Osteocyte (in vitro differentiated cells): ENCODE measurements around the gene TMEM231. TPM values are rescaled to one million over a fixed set of nuclear protein-coding genes. Genes with fewer than 3 reads are reported as not detected.

ENCODE experiments used
- DNase-seq: peaks from one replicate; pipeline ENCODE4 v3.0.0; 2021; ENCODE audit warnings: mixed read lengths; ENCODE audit not compliant: unreplicated experiment; ENCODE audit errors: extremely low spot score
- H3K27ac Mint-ChIP-seq: one replicate; pipeline ENCODE4 v1.8.0; 2021; ENCODE audit warnings: mild to moderate bottlenecking, mixed read lengths; ENCODE audit not compliant: unreplicated experiment
- H3K27me3 Mint-ChIP-seq: one replicate; pipeline ENCODE4 v1.8.0; 2021; ENCODE audit warnings: mixed read lengths; ENCODE audit not compliant: unreplicated experiment
- H3K36me3 Mint-ChIP-seq: one replicate; pipeline ENCODE4 v1.8.0; 2021; ENCODE audit warnings: mixed read lengths; ENCODE audit not compliant: unreplicated experiment
- H3K4me1 Mint-ChIP-seq: one replicate; pipeline ENCODE4 v1.8.0; 2021; ENCODE audit warnings: mixed read lengths; ENCODE audit not compliant: unreplicated experiment
- H3K4me3 Mint-ChIP-seq: one replicate; pipeline ENCODE4 v1.8.0; 2021; ENCODE audit warnings: mild to moderate bottlenecking, moderate library complexity, mixed read lengths; ENCODE audit not compliant: unreplicated experiment
- H3K9me3 Mint-ChIP-seq: one replicate; pipeline ENCODE4 v1.8.0; 2021; ENCODE audit warnings: mixed read lengths; ENCODE audit not compliant: unreplicated experiment
- CTCF ChIP-seq: fragments of 200-600 bp; sonication (generic); IDR thresholded peaks from 2 replicates; pipeline ENCODE4 v1.5.0; 2021; ENCODE audit warnings: antibody characterized with exemption, mild to moderate bottlenecking, moderate library complexity
- total RNA-seq: library from RNA; stranded (reverse); gene quantifications from 2 replicates; pipeline ENCODE4 v1.2.1, GENCODE V29; 2021

The TMEM231 gene
- total RNA-seq, 1 donor from 2014 or later, result 8.3 TPM

- H3K27me3 Mint-ChIP-seq, result peaks cover 16% of the 10 kb centered on the region
- H3K4me1 Mint-ChIP-seq, result peaks cover 7% of the 10 kb centered on the region
- no peak for DNase-seq
- no peaks in the 10 kb centered on the region for H3K36me3 Mint-ChIP-seq
- H3K27ac Mint-ChIP-seq, result no peak overlapping the region
- H3K4me3 Mint-ChIP-seq, result no peak overlapping the region
- no peak for TF ChIP-seq CTCF
- no peaks in the 10 kb centered on the region for H3K9me3 Mint-ChIP-seq
Measured at GRCh38 chr16:75497558-75497957, 58.5 kb downstream of the TMEM231 start.

DNA sequence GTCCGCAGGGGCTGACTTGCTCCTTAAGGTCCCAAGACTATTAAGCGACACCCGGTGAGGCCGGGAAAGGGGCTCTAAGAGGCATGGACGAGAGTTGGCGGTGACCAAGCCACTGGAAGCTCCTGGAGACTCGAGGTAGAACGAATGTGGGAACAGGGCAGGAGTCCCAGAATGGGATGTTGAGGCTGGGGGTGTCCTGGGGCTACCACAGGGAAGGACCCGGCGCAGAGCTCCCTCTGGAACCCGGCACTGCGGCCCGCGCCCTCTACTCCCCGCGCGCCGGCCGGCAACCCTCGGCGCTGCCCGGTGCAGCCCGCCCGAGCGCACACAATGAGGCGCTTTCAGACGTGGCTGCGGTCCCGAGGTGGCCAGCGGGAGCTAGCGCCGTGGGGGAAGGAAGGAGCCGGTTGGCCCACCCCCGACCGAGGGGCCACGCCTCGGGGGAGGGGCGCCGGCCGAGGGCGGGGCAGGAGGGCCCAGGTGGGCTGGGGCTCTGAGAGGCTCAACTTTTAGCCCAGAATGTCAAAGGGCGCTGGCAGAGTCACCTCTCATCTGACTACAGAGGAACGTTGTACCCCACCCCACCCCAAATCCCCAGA, 60.9 kb downstream of the TMEM231 start, which contains the start of gene CHST6:
Gene CHST6, minus strand, starts transcription at position 366 of the 599 bp plus-strand sequence. CDS start 15,613 bp downstream, outside the sequence.
- H3K9me3 Mint-ChIP-seq, result no peaks in the 10 kb centered on the region
- H3K36me3 Mint-ChIP-seq, result no peaks in the 10 kb centered on the region
- H3K27me3 Mint-ChIP-seq, result peaks cover 16% of the 10 kb centered on the region
- DNase-seq, result no peak
- H3K4me1 Mint-ChIP-seq, result peaks cover 7% of the 10 kb centered on the region
- peak within 1 kb of the TSS; percentile 79 for H3K4me3 Mint-ChIP-seq
- H3K27ac Mint-ChIP-seq, result no peak within 1 kb of the TSS
- TF ChIP-seq CTCF, result no peak

DNA sequence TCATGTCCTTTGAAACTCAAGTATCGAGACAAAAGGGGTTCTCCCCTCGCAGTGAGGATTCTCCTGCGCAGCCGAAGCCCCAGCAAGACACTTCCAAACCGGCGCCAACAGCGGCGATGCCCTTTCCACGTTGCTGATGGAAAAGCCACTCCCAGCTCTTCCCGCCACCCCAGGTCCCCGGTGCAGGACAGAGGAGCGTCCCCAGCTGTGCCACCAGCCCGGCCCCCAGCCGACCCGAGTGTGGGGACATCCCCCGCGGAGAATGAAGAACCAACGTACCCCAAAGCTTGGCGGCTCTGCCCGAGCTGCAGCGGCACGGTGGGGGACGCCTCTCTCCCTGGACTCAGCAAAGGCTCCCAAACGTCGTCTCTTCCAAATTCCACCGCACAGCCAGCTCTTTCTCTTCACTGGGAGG, 61.4 kb downstream of the TMEM231 start:
- H3K27ac Mint-ChIP-seq, result no peak overlapping the region
- H3K4me3 Mint-ChIP-seq, result peak overlapping the region; percentile 79
- no peaks in the 10 kb centered on the region for H3K36me3 Mint-ChIP-seq
- TF ChIP-seq CTCF, result no peak
- H3K4me1 Mint-ChIP-seq, result peaks cover 7% of the 10 kb centered on the region
- H3K27me3 Mint-ChIP-seq, result peaks cover 15% of the 10 kb centered on the region
- no peaks in the 10 kb centered on the region for H3K9me3 Mint-ChIP-seq
- DNase-seq, result no peak

DNA sequence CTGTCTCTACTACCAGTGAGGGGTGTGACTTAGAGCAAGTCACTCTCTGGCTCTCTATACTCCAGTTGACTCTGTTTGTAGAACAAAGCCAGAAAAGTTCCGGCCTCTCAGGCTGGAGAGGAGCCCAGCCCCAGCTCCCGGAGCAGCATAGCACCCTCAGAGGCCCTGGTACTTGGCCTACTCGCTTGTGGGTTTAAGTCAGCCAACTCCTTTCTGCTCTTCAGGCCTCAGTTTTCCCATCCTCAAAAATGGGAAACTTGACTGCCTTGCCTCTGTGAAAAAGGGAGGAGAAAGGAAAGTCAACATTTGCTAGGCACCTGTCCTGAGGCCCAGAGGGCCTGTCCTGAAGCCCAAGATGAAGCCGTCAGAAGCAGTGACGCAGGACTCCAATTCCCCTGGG, 61.9 kb downstream of the TMEM231 start:
- peaks cover 7% of the 10 kb centered on the region for H3K4me1 Mint-ChIP-seq
- peak overlapping the region; percentile 79 for H3K4me3 Mint-ChIP-seq
- peaks cover 13% of the 10 kb centered on the region for H3K27me3 Mint-ChIP-seq
- H3K36me3 Mint-ChIP-seq, result no peaks in the 10 kb centered on the region
- no peaks in the 10 kb centered on the region for H3K9me3 Mint-ChIP-seq
- H3K27ac Mint-ChIP-seq, result no peak overlapping the region
- no peak for TF ChIP-seq CTCF
- DNase-seq, result no peak

DNA sequence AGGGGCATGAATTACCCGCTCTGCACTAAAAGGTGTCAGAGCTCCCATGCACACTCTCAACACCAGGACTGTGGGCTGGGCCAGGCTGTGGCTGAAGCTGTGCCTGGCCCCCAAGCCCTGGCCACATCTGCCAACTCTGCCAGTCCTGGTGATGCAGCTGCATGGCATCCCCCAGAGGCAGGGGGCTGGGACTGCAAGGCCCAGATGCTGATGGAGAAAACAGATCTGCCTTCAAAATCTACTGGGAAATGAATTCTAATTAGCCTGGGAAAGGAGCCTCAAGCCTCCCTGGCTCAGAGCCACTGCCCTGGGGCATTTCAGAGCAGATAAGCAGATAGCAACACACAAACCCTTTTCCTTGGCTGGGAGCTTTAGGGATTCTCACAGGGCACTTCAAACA, 64.2 kb downstream of the TMEM231 start:
- Mint-ChIP-seq H3K4me3 (no peak overlapping the region), H3K27ac (no peak overlapping the region), H3K36me3 (no peaks in the 10 kb centered on the region), H3K27me3 (peaks cover 14% of the 10 kb centered on the region), H3K9me3 (no peaks in the 10 kb centered on the region), H3K4me1 (peaks cover 7% of the 10 kb centered on the region)
- TF ChIP-seq CTCF, result peak; percentile 23
- DNase-seq, result no peak
